Stimulated activated CD4-positive, alpha-beta T cell treated with anti-CD3 and anti-CD28 coated beads, Interleukin-12 subunit alpha, Interleukin-12 subunit beta, amount 100 ng/mL, for 48 hours (primary cell): ENCODE data around the gene CEP250.
"Not testable (repeated sequence)": the region's sequence is repeated elsewhere in the genome, so short reads cannot be mapped to it uniquely, and the experiment has no call there.

Source experiments
- DNase-seq, 3 donors: peaks; one replicate each; pipeline ENCODE4 v3.0.0-alpha.2; 2020; ENCODE audit warnings: low read depth in 2 of 3, low spot score in 1 of 3

CEP250 gene

DNA sequence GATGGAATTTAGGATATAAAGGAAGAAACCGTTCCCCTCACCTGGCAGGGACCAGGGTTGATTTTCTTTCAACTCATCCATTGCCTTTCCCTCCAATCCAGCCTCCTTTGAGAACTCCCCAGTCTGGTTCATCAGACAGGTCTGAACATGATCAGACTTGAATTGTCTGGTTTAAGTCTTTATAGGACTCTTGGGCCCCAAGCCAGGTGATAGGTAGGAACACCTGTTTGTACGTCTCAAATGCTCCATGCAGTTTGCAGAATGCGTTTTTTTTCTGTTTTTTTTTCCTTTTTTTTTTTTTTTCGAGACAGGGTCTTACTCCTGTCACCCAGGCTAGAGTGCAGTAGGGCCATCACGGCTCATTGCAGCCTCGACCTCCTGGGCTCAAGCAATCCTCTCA, 4.1 kb upstream of the CEP250 start:
- DNase-seq, result no peak

DNA sequence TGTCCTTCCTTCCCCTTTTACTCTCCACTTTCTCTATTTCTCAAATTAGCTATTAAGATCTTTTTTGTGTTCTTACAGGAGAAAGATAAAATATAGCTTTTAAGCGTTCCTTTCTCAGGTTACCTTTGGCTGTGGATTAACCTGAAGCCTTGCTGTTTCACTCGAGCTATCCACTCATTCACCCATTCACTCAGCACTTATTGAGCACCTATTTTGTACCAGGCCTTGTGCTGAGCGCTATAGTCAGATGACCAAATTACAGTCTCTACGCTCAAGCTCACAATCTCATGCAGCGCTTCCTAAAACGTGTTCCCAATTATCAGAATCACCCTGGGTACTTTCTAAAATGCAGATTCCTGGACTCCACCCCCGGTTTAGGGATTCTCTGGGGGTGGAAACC, 1.8 kb upstream of the CEP250 start:
- DNase-seq, result no peak

DNA sequence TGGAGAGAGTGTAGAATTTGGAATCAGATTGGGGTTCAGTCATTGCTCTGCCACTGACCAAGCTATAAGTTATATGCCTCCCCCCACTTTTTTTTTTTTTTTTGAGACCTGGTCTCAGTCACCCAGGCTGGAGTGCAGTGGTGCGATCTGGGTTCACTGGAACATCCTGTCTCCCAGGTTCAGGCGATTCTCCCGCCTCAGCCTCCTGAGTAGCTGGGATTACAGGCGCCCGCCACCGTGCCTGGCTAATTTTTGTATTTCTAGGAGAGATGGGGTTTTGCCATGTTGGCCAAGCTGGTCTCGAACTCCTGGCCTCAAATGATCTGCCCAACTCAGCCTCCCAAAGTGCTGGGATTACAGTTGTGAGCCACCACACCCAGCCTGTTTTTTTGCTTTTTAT, 1.3 kb downstream of the CEP250 start:
- DNase-seq, result not testable (repeated sequence)

DNA sequence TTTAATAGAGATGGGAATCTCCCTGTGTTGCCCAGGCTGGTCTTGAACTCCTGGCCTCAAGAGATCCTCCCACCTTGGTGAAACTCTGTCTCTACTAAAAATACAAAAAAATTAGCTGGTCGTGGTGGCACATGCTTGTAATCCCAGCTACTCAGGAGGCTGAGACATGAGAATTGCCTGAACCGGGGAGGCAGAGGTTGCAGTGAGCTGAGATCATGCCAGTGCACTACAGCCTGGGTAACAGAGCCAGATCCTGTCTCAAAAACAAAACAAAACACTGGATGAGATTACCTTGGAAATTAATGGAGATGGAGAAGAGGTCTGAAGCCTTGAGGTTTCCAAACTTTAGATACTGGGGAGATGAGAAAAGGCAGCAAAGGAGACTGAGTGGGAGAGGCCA, 2.1 kb downstream of the CEP250 start:
- DNase-seq, result not testable (repeated sequence)

DNA sequence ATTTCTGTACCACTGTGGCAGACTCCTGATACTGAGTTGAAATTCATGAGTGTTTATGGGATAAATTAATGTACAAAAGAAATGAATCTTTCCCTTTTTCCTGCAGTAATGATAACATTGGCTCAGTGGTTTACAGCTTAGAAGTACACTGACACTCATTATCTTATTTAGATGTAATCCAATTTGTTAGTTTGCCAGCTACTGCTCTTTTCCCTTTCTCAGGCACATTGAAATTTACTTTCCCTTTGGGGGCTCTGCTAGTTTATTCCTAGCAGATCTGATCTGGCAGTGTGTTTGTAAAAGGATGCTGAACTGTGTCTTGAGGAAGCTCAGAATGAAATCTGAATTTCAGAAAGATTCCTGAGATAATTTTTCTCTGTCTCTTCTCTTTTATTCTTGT, 3.0 kb downstream of the CEP250 start:
- no peak for DNase-seq

DNA sequence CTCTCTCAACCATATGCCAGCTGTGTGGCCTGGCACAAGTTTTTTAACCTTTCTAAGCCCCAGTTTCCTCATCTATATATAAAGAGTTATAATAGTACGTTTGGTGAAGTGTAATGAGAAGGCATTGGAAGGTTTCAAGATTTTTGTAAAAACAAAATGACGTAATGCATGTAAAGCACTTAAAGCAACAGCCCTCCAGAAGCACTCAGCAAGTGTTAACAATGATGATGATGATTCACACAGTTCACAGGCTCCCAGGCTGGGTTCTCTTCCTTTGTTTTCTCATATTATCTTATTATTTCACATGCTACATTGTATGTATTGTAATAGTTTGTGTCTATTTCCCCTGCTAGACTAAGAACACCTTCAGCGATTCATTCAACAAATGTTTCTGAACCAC, 6.2 kb downstream of the CEP250 start:
- no peak for DNase-seq

DNA sequence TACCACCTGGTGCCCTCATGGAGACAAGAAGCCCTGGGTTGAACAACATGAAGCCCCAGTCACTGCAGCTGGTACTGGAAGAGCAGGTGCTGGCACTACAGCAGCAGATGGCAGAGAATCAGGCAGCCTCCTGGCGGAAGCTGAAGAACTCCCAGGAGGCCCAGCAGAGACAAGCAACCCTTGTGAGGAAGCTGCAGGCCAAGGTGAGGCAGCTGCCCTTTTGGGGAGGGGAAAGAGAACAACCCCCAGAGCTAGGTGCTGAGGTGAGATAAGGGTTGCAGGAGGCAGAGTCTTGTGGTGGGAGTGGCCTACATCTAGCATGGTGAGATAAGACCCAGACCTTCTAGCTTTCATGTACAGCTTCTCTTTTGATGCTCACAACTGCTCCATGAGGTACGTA, 7.0 kb downstream of the CEP250 start:
- no peak for DNase-seq

DNA sequence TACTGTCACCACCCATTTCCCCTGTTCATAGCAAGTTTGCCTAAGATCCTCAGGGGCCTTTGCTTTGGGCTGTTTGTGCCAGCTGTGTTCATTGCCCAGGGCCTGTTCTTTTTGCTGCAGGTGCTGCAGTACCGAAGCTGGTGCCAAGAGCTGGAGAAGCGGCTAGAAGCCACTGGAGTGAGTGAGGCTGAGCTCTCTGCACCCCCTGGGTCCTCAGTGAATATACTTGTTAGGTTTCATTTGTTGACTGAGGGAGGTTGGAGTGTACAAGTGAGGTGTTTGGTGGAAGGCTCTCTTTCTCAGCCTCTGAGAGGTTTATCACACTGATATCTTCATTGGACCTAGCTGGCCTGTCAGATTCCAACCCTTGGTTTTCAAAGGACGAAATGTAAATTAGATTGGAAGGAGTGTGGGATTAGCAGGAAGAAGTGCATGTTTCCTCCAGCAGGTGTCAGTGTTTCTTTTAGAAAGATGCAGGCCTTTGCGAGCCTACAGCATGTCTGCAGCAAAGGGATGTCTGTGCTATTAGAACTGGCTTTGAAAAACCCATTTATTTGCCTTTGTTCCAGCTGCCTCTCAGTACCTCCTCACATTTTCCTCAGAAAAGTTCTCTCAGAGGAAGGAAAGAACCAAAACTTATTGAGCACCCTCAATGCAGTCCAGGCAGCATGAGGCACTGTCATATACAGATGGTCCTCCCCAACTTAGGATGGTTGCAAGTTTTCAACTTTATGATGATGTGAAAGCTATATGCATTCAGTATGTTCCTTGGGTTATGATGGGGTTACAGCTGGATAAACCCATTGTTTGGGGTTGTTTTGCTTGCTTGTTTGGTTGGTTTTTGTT, 8.3 kb downstream of the CEP250 start:
- DNase-seq, result peak in 2 of 3 donors; percentile 21 to 64

DNA sequence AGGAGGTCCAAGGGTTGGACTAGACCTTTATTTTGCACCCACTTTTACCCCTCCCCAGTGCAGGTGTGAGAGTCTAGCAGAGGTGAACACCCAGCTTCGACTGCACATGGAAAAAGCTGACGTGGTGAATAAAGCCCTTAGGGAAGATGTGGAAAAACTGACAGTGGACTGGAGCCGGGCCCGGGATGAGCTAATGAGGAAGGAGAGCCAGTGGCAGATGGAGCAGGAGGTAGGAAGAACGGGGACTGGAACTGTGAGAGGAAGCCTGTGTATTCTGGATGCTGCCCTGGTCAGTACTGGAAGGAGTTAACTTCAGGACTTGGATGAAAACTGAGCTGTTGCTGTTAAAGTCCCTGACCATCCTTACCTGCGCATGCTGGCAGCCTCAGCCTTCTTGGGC, 10.6 kb downstream of the CEP250 start:
- no peak for DNase-seq

DNA sequence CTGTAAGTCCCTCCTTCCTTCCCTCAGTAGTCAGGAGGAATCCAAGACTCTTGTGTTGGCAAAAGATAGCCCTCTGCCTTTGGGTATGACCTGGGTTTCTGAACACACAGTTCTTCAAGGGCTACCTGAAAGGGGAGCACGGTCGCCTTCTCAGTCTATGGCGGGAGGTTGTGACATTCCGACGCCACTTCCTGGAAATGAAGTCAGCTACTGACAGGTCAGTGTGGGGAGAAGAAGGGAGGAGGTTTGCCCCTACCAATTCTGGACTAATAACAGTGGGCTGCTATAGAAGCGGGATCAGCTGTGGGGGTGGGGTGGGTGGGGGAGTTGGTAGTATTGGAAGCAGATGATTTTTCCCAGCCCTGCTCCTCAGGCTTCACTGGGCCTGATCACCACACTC, 11.5 kb downstream of the CEP250 start:
- DNase-seq, result no peak

DNA sequence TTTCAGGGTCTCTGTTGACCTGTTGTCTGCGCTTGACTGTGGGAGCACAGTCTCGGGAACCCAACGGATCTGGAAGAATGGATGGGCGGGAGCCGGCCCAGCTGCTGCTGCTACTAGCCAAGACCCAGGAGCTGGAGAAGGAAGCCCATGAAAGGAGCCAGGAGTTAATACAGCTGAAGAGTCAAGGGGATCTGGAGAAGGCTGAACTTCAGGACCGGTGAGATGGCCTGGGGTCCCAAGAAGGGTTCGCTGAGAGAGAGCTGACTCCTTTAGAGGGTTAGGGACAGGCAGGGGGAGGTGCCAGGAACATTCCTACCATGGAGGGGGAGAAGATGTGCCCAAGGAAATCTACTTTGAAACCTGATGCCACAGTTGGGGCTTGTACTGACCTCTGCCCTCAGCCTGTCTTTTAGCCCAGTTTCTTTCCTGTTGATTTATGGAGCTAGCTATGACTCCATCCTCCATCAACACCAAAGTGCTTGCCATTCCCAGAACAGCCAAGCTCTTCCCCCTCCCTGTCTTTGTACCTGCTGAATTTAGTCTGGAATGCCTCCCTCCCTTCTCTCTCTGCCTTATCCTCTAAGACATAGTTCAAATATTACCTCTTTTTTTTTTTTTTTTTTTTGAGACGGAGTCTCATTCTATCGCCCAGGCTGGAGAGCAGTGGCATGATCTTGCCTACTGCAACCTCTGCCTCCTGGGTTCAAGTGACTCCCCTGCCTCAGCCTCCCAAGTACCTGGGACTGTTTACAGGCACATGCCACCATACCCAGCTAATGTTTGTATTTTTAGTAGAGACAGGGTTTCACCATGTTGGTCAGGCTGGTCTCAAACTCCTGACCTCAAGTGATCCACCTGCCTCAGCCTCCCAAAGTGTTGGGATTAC, 12.2 kb downstream of the CEP250 start:
- DNase-seq, result no peak

DNA sequence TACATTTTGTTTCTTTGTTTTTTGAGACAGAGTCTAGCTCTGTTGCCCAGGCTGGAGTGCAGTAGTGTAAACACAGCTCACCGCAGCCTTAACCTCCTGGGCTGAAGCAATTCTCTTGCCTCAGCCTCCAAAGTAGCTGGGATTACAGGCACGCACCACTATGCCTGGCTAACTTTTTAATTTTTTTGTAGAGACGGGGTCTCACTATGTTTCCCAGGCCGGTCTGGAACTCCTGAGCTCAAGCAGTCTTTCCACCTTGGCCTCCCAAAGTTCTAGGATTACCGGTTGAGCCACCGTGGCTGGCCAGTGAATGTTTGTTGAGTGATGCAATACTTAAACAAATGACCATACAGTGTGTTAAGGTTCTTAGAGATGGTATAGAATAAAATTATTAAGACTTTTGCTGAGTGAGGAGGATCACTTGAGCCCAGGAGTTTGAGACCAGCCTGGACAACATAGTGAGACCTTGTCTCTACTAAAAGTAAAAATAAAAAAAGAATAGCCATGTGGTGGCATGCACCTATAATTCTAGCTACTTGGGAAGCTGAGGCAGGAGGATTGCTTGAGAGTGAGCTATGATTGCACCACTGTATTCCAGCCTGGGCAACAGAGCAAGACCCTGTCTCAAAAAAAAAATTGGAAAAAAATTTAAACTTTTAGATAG, 13.4 kb downstream of the CEP250 start:
- no peak for DNase-seq

DNA sequence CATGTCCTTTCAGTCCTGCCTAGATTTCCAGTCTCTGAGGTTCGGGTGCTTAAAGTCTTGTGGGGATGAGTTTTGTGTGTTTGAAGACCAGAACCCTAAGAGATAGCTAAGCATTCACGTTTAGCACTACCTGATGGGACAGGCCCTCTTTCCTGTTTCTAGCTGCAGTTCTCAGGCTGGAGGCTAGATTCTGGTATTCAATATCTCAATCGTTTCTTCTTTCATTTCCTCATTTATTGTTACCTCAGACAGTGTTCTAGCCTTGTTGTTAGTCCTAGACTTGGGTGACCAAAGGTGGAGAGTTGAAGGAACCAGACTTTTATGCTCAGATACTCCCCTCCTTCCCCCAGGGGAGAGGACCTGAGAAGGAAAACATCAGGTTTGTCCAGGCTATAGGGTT, 16.8 kb downstream of the CEP250 start:
- no peak for DNase-seq

DNA sequence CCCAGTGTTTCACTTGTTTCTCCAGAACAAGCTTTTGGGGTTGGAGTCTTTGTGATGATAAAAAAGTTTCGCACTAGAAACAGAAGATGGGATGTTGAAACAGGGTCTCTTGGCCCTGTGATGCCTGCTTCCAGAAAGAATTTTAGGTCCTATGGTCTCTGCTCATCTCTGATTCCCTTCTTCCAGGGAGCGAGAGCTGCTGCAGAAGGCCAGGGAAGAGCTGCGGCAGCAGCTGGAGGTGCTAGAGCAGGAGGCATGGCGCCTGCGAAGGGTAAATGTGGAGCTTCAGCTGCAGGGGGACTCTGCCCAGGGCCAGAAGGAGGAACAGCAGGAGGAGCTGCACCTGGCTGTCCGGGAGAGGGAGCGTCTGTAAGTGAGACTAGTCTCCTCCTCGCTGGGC, 18.3 kb downstream of the CEP250 start:
- DNase-seq, result no peak

DNA sequence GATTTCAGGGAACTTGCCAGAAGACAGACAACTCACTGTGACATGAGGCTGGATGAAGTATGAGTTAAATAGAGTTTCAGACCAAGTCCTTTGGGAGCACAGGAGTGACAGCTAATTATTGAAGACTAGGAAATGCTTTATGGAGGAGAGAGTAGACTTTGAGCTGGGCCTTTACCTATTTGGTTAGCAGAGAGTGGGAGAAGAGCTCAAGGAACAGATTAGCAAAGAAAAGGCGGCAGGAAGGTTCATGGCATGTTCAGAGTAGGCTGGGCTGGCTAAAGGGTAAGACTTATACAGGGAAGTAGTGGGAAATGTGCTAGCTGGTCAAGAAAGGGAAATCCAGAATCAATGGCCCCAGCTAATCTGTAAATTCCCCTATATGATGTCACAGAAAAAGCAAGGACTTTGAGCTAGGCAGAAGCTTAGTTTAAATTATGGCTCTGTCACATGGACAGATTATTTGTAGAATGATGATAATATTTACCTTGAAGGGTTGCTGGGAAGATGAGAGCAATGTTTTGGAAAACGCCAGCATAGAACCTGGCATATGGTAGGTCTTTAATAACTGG, 19.0 kb downstream of the CEP250 start:
- no peak for DNase-seq

DNA sequence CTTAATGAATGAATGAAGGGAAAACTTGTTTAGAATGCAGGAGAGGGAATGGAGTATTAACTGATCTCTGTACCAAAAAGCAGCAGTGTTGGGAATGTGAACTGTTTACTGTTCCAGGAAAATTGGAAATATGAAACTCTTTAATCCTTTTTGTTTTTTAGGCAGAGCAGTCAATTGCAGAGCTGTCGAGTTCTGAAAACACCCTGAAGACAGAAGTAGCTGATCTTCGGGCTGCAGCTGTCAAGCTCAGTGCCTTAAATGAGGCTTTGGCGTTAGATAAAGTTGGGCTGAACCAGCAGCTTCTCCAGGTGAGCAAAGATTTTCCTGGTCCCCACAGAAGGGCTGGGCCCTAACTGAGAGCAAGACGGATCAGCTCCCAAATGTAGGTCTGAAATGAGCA, 20.9 kb downstream of the CEP250 start:
- no peak for DNase-seq

DNA sequence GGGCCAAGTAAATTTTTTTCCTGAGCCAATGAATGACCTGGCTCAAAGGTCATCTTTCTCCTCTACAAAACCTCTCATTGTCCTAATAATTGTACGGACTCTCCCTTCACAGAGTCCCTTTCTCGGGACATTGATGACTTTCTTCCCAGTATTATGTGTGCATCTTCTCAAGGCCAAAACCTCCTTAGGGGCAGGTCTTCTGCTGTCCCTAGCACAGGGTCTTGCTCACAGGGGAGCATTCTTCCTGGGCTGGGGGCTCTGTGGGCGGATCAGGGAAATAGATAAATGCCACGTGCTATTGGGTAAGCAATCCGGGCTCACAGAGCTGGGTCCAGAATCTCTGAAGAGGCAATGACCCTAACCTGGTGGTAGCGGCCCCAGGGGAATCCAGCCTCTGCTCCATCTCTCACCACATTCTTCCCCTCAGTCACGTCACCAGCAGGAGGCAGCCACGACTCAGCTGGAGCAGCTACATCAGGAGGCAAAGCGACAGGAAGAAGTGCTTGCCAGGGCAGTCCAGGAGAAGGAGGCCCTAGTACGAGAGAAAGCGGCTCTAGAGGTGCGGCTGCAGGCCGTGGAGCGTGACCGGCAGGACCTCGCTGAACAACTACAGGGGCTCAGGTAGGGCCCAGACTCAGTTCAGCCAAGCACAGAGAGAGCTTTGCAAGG, 23.5 kb downstream of the CEP250 start:
- DNase-seq, result no peak

DNA sequence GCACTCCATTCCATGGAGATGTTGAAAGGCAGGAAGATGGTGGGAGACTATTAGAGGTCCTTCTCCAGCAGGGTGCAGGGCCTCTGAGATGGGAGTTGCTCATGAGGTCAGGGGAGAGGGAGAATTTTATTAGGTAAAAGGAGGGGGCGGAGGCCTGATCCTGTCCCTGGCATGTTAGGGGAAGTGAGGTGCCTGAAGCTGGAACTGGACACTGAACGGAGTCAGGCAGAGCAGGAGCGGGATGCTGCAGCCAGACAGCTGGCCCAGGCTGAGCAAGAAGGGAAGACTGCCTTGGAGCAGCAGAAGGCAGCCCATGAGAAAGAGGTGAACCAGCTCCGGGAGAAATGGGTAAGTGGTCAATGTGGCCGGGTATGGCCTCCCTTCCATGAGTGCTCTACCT, 24.4 kb downstream of the CEP250 start:
- DNase-seq, result no peak

DNA sequence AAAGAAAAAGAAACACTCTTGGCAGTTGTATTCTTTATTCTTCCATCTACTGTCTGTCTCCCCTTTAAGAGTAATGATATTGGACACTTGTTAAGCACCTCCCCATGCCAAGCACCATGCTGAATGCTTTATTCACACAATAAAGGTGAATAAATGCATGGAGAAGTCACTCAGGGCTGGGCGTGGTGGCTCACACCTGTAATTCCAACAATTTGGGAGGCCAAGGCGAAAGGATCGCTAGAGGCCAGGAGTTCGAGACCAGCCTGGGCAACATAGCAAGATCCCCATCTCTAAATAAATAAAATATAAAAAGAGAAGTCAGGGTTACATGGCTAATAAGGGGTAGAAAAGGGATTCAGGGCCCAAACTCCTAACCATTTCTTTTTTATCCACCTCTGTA, 32.1 kb downstream of the CEP250 start:
- no peak for DNase-seq

DNA sequence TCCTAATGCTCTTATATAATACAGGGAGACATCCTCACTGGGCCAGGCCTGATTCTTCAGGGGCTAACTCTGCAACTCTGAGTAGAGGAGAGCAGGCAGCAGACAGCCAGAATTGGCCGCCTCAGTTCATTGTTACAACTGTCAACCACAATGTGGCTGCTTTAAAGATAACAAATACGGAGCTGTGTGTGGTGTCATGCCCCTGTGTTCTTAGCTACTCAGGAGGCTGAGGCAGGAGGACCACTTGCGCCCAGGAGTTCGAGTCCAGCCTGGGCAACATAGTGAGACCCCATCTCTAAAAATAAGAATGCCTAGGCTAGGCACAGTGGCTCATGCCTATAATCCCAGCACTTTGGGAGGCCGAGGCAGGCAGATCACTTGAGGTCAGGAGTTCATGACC, 34.3 kb downstream of the CEP250 start:
- DNase-seq, result no peak

DNA sequence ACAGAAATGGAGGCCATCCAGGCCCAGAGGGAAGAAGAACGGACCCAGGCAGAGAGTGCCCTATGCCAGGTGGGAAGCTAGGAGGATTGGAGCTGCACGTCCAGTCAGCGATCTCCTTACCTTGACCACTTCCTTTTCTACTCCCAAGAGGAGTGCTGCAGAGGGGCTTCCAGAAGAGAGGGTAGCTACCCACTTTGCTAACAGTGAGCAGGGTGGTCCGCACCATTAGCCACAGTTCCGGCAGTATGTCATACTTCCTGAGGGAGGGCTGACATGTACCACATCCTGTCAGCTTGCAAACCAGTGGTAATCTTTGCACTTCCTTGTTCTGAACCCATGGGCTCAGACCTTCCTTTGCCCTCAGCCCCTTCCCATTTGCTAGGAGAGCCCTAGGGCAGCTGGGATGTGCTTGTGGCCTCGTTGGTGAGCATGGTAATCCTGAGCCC, 35.4 kb downstream of the CEP250 start:
- DNase-seq, result peak; percentile 29 to 38 (median 30)
